Muscle layer of colon (tissue), 2 donors: Measurements from ENCODE around the gene CTDSP1.

Experiments used
- H3K27ac ChIP-seq: one replicate; pipeline ENCODE4 v1.7.0; 2013; ENCODE audit warnings: low read depth, mild to moderate bottlenecking, low read length, moderate library complexity
- H3K27me3 ChIP-seq, 2 donors: one replicate each; pipeline ENCODE4 v1.7.0; 2013; ENCODE audit warnings: low read length in 2 of 2, mild to moderate bottlenecking in 2 of 2; ENCODE audit not compliant: insufficient read depth in 2 of 2, control insufficient read depth in 1 of 2
- H3K36me3 ChIP-seq: one replicate; pipeline ENCODE4 v1.7.0; 2013; ENCODE audit warnings: mild to moderate bottlenecking, low read length; ENCODE audit not compliant: insufficient read depth
- H3K4me1 ChIP-seq: one replicate; pipeline ENCODE4 v1.7.0; 2013; ENCODE audit warnings: mild to moderate bottlenecking, low read length; ENCODE audit not compliant: insufficient read depth
- H3K4me3 ChIP-seq, 2 donors: one replicate each; pipeline ENCODE4 v1.7.0; 2013; ENCODE audit warnings: low read length in 2 of 2, low read depth in 1 of 2, mild to moderate bottlenecking in 1 of 2, moderate library complexity in 1 of 2
- H3K9ac ChIP-seq: one replicate; pipeline ENCODE4 v1.7.0; 2013; ENCODE audit warnings: low read length
- H3K9me3 ChIP-seq: one replicate; pipeline ENCODE4 v1.7.0; 2013; ENCODE audit warnings: mild to moderate bottlenecking, low read length
- donor health status: abdominal sarcoma.
- donor health status: Adenocarcinoma of cecum.

CTDSP1 gene

GRCh38 chr2:218432676-218433365, 33.2 kb downstream of the CTDSP1 start:
- no peaks in the 10 kb centered on the region for H3K9me3 ChIP-seq
- H3K4me3 ChIP-seq: no peak overlapping the region
- H3K36me3 ChIP-seq: no peaks in the 10 kb centered on the region
- H3K27me3 ChIP-seq: no peaks in the 10 kb centered on the region
- no peaks in the 10 kb centered on the region for H3K4me1 ChIP-seq
- no peak overlapping the region for H3K9ac ChIP-seq
- H3K27ac ChIP-seq: no peak overlapping the region

- H3K36me3 ChIP-seq: no peaks in the 10 kb centered on the region
- no peaks in the 10 kb centered on the region for H3K4me1 ChIP-seq
- H3K9me3 ChIP-seq: no peaks in the 10 kb centered on the region
- H3K9ac ChIP-seq: no peak overlapping the region
- no peak overlapping the region for H3K4me3 ChIP-seq
- H3K27me3 ChIP-seq: no peaks in the 10 kb centered on the region
- H3K27ac ChIP-seq: no peak overlapping the region
Measured at GRCh38 chr2:218434456-218434855, 34.8 kb downstream of the CTDSP1 start.

- Histone ChIP-seq H3K27me3 (no peaks in the 10 kb centered on the region), H3K4me1 (no peaks in the 10 kb centered on the region), H3K4me3 (no peak overlapping the region), H3K36me3 (no peaks in the 10 kb centered on the region), H3K27ac (no peak overlapping the region), H3K9ac (no peak overlapping the region), H3K9me3 (no peaks in the 10 kb centered on the region)
Measured at GRCh38 chr2:218435003-218435982, 35.6 kb downstream of the CTDSP1 start.

- no peak overlapping the region for H3K9ac ChIP-seq
- H3K4me1 ChIP-seq: no peaks in the 10 kb centered on the region
- no peaks in the 10 kb centered on the region for H3K9me3 ChIP-seq
- H3K4me3 ChIP-seq: no peak overlapping the region
- no peaks in the 10 kb centered on the region for H3K36me3 ChIP-seq
- no peaks in the 10 kb centered on the region for H3K27me3 ChIP-seq
- no peak overlapping the region for H3K27ac ChIP-seq
Measured at GRCh38 chr2:218436992-218437391, 37.3 kb downstream of the CTDSP1 start.

GRCh38 chr2:218437969-218438368, 38.3 kb downstream of the CTDSP1 start:
- H3K27ac ChIP-seq: no peak overlapping the region
- no peak overlapping the region for H3K4me3 ChIP-seq
- no peaks in the 10 kb centered on the region for H3K4me1 ChIP-seq
- no peaks in the 10 kb centered on the region for H3K36me3 ChIP-seq
- H3K27me3 ChIP-seq: no peaks in the 10 kb centered on the region
- no peak overlapping the region for H3K9ac ChIP-seq
- H3K9me3 ChIP-seq: no peaks in the 10 kb centered on the region

GRCh38 chr2:218438596-218438995, 38.9 kb downstream of the CTDSP1 start:
- H3K9ac ChIP-seq: no peak overlapping the region
- H3K36me3 ChIP-seq: no peaks in the 10 kb centered on the region

GRCh38 chr2:218444692-218445357, 45.2 kb downstream of the CTDSP1 start:
- no peaks in the 10 kb centered on the region for H3K9me3 ChIP-seq
- H3K27ac ChIP-seq: no peak overlapping the region
- no peak overlapping the region for H3K4me3 ChIP-seq
- H3K9ac ChIP-seq: no peak overlapping the region
- H3K4me1 ChIP-seq: no peaks in the 10 kb centered on the region
- no peaks in the 10 kb centered on the region for H3K27me3 ChIP-seq
- peaks cover 7% of the 10 kb centered on the region for H3K36me3 ChIP-seq

More at GRCh38 chr2:218438596-218438995, 38.9 kb downstream of the CTDSP1 start:
- no peak overlapping the region for H3K4me3 ChIP-seq
- H3K4me1 ChIP-seq: no peaks in the 10 kb centered on the region
- H3K9me3 ChIP-seq: no peaks in the 10 kb centered on the region
- no peak overlapping the region for H3K27ac ChIP-seq
- H3K27me3 ChIP-seq: no peaks in the 10 kb centered on the region

- no peaks in the 10 kb centered on the region for H3K27me3 ChIP-seq
- H3K4me3 ChIP-seq: no peak overlapping the region
- H3K9ac ChIP-seq: no peak overlapping the region
- no peaks in the 10 kb centered on the region for H3K9me3 ChIP-seq
- peaks cover 10% of the 10 kb centered on the region for H3K36me3 ChIP-seq
- no peaks in the 10 kb centered on the region for H3K4me1 ChIP-seq
- H3K27ac ChIP-seq: no peak overlapping the region
Measured at GRCh38 chr2:218445602-218446001, 45.9 kb downstream of the CTDSP1 start.

- Histone ChIP-seq H3K27ac (no peak overlapping the region), H3K9me3 (no peaks in the 10 kb centered on the region), H3K4me3 (no peak overlapping the region), H3K9ac (no peak overlapping the region), H3K27me3 (no peaks in the 10 kb centered on the region), H3K4me1 (no peaks in the 10 kb centered on the region), H3K36me3 (peaks cover 10% of the 10 kb centered on the region)
Measured at GRCh38 chr2:218446547-218446946, 46.9 kb downstream of the CTDSP1 start.

- Histone ChIP-seq H3K9me3 (no peaks in the 10 kb centered on the region), H3K36me3 (peaks cover 10% of the 10 kb centered on the region)
Measured at GRCh38 chr2:218447072-218447471, 47.4 kb downstream of the CTDSP1 start.

GRCh38 chr2:218448934-218449333, 49.3 kb downstream of the CTDSP1 start:
- Histone ChIP-seq H3K9ac (no peak overlapping the region), H3K4me1 (no peaks in the 10 kb centered on the region), H3K36me3 (peaks cover 23% of the 10 kb centered on the region), H3K27me3 (no peaks in the 10 kb centered on the region), H3K4me3 (no peak overlapping the region), H3K27ac (no peak overlapping the region), H3K9me3 (no peaks in the 10 kb centered on the region)

More at GRCh38 chr2:218447072-218447471, 47.4 kb downstream of the CTDSP1 start:
- H3K27me3 ChIP-seq: no peaks in the 10 kb centered on the region
- H3K4me1 ChIP-seq: no peaks in the 10 kb centered on the region
- no peak overlapping the region for H3K27ac ChIP-seq
- H3K9ac ChIP-seq: no peak overlapping the region
- no peak overlapping the region for H3K4me3 ChIP-seq
